Stimulated activated CD4-positive, alpha-beta T cell treated with anti-CD3 and anti-CD28 coated beads, Interleukin-4, amount 100 ng/mL, for 1 hour (primary cell): ENCODE data around the gene ADGRD1.
"Not testable (repeated sequence)": the region's sequence is repeated elsewhere in the genome, so short reads cannot be mapped to it uniquely, and the experiment has no call there.

Experiments
- DNase-seq: peaks from one replicate; pipeline ENCODE4 v3.0.0-alpha.2; 2020

The ADGRD1 gene

DNA sequence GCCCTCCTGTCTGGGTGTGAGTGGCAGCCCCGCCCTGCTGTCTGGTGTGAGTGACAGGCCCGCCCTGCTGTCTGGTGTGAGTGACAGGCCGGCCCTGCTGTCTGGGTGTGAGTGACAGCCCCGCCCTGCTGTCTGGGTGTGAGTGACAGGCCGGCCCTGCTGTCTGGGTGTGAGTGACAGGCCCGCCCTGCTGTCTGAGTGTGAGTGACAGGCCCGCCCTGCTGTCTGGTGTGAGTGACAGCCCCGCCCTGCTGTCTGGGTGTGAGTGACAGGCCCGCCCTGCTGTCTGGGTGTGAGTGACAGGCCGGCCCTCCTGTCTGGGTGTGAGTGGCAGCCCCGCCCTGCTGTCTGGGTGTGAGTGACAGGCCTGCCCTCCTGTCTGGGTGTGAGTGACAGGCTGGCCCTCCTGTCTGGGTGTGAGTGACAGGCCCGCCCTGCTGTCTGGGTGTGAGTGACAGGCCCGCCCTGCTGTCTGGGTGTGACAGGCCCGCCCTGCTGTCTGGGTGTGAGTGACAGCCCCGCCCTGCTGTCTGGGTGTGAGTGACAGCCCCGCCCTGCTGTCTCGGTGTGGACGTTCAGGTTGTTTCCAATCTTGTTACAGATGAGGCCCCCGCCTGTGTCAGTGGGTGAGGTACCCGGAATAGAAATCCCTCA, 175.4 kb downstream of the ADGRD1 start:
- DNase-seq, result not testable (repeated sequence)

DNA sequence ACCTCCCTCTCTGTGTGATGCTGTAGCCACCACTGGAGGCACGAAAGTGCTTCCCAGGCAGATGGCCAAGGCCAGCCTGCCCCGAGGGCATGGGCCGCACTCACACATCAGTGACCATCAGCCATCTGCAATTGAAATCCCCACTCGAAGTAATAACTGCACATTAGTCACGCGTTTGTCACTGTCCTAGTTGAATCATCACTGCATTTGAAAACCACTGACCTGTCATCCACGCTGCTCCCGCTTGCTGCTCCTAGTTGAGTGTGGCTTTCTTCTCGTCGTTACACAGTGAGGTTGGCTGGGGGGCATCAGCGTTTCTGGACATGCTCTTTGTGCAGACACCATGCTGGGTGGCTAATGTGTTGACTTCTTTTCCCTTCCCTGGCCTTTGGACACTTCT, 176.1 kb downstream of the ADGRD1 start:
- no peak for DNase-seq

DNA sequence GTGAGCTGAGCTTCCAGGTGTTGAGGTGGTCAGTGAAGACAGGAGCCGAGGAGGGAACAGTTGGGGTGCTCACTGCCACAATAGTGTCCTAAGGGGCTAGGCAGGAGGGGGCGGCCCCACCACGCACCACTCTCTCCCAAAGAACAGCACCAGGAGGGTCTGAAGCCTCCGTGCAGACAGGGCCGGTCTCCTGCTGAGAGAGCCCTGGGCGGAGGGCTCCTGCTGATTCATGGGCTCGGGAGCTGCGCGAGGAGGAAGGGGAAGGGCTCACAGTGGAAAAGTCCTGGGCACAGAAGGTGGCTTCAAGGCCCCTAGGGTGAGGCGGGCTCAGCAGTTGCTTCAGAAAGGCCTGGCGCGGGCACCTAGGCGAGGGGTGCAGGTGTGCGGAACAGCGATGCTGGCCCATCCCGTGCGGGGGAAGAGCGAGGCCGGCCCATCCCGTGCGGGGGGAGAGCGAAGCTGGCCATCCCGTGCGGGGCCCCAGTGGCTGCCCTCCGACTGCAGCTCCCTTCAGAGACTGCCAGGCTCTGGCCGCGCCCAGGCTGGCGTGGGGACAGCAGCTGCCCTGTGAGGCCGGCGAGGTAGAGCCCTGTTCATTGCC, 176.7 kb downstream of the ADGRD1 start:
- DNase-seq, result no peak

DNA sequence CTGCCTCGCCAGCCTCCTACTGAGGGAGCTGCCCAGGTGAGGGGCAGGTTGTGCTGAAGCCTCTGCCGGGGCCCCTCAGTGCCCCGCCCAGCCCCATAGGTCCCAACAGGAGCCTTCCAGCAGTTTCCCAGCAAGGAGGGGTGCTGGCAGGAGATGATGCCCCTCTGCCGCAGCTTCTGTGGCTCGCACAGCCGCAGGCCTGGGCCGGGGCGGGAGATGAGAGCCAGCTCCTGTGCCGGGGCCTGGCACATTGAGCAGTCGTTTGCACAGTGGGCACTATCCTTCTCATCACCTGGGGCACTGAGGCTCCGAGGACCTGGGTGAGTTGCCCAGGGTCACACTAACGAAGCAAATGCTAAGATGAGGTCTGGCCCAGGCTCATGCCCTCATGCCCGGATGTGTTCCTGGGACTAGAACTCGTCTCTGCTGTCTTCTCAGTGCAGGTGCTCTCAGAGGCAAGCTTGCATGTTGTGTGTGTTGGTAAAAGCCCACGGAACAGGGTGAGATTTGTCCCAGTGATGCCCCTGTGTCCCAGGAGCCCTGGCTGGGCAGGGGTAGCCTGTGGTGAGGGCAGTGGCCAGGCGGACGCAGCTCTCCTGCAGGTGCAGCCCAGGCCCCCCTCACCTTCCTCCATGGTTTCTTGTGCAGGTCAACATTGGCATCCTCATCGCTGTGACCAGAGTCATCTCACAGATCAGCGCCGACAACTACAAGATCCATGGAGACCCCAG, 177.5 kb downstream of the ADGRD1 start:
- DNase-seq, result no peak

DNA sequence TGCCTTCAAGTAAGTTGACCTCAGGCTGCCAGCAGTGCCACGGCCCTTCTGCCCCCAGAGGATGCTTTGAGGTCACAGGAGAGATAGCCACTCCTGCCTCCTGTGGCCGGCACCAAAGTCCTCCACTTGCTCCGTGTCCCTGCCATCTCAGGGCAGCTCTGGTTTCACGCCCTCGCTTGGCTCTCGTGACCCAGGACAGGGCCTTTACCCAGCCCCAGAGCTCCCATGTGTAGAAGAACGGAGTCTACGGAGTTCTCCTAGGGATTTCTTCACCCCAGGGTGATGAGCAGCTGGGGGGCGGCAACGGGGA, 178.1 kb downstream of the ADGRD1 start:
- no peak for DNase-seq

GRCh38 chr12:131132118-131132892, 178.6 kb downstream of the ADGRD1 start:
- DNase-seq, result peak; percentile 80

DNA sequence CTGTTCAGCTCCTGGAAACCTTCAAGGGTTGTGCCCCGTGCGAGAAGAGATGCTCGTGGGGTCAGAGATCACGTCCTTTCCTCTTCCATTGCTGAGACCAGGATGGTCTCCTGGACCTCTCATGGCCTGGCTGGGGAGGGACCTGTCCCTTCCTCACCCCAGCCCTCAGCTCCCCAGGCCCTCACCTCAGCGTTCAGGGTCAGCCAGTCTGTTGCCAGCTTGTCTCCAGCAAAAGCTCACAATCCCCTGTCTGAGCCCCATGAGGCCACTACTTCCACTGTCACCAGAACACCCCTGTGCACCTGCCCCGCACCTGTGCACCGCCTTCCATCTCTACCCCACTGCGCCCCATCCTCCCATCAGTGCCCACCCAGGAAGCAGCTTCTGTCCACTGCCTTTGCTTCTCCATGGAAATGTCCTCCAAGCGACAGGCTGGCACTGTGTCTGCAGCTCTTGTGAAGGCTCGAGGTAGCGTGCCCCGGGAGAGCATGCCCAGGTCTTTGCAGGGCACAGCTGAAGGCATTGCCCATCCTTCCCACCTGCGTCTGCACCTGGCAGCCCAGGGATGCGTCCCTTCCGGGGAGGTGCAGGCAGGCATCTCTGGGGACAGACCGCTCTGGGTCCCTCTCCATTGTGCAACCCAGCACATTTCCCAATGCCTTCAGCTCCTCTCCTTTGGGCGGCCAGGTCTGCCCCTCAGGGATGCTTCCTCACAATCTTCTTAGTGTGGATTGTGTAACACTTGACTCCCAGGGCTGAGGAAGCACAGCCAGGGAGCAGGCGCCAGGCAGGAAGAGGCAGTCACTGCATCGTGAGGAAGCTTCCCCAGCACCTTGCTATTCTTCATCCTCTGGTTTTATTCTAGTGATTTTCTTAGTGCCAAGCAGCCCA, 179.6 kb downstream of the ADGRD1 start:
- DNase-seq, result no peak

- no peak for DNase-seq
These were observed 180.3 kb downstream of the ADGRD1 start for GRCh38 chr12:131133994-131134393.

- DNase-seq, result no peak
These were observed 181.0 kb downstream of the ADGRD1 start for GRCh38 chr12:131134523-131135310.

GRCh38 chr12:131135311-131135785, 181.6 kb downstream of the ADGRD1 start:
- DNase-seq, result no peak

GRCh38 chr12:131135786-131136538, 182.3 kb downstream of the ADGRD1 start:
- no peak for DNase-seq

DNA sequence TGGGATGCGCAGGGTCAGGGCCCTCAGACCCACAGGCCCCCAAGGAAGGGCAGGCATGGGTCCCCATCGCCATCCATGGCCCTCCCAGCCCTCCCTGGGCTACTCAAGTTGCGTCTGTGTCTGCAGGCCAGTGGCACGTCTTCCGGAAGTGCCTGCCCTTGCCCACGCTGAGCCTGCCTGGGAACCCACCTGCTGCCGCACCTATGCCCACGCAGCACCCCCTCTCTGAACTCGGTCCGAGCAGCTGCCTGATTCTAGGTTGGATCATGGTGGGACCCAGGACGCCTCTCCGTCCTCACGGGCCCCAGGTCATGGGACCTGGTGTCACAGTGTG, 182.8 kb downstream of the ADGRD1 start:
- DNase-seq, result no peak

- no peak for DNase-seq
These were observed 183.5 kb downstream of the ADGRD1 start for GRCh38 chr12:131137009-131137835.

DNA sequence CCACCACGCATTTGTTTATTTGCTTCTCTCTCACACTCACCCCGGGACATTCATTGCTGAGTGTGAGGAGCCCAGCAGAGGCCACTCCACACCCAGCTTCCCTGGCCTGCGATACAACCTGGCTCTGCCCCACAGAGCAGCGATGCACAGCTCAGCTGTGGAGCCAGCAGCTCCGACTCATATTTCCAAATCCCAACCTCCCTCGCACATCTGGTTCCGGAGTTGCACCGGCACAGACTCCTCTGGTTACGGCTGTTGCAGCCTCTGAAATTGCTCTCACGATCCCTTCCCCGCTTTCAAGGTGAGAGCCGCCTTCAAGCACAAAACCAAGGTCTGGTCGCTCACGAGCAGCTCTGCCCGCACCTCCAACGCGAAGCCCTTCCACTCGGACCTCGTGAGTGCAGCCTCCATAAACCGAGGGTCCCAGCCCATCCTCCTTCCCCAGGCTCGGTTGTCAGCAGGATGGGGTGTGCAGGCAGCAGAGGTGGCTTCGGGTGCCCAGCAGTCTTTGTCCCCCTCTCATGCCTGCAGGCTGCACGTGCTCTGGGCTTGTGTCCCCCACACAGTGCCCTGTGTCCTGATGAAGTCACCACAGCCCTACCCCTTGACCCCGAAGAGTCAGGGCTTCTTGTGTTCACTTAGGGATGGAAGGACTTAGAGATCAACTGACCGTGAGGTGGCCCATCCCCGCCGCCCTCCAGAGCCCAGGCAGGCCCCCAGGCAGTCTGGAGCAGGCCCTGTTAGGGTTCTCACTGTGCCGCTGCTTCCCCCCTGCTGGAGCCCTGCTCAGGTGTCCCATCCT, 184.3 kb downstream of the ADGRD1 start:
- no peak for DNase-seq

GRCh38 chr12:131138638-131139362, 185.1 kb downstream of the ADGRD1 start:
- DNase-seq, result no peak

- no peak for DNase-seq
These were observed 185.8 kb downstream of the ADGRD1 start for GRCh38 chr12:131139363-131140068.

DNA sequence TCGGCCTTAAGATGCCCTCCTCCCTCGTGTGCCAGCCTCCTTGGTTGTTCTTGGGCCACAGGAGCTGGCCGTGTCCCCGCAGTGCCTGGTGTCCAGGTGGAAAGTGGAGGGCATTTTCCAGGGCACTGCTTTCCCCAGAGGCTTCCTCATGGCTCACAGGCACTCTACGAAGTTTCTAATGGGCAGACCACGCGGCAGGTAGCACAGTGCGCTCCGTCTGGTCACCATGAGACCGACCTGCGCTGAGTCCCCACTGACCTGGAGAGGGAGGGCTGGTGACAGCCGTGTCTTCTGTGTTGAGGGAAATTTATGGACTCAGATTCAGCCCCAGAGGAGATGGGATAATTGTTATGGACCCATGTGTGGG, 186.3 kb downstream of the ADGRD1 start:
- no peak for DNase-seq

DNA sequence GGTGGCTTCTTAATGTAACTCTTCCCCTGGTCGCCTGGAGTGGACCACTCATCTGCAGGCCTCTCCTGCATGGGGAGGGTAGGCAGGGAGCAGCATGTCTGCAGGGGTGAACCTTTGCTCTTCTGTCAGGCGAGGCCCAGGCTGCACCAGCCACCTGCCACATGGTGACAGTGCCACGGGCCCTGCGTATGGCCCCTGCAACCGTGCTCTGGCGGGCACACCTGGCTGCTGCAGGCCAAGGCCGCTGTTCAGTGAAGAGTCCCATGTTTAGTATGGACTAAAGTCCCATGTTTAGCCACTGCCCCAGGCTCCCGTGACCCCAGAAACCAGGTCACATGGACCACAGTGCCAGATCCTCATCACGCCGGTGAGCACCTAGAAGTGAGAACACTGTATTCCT, 187.0 kb downstream of the ADGRD1 start:
- no peak for DNase-seq
